HG02884 (cell line): ENCODE measurements around the gene NHERF1.

Experiments
- ATAC-seq: cut with Tn5 transposase; IDR thresholded peaks from one replicate; pipeline ENCODE4 v1.9.1; 2021; ENCODE audit warnings: mild to moderate bottlenecking, moderate library complexity; ENCODE audit not compliant: unreplicated experiment

The NHERF1 gene

DNA sequence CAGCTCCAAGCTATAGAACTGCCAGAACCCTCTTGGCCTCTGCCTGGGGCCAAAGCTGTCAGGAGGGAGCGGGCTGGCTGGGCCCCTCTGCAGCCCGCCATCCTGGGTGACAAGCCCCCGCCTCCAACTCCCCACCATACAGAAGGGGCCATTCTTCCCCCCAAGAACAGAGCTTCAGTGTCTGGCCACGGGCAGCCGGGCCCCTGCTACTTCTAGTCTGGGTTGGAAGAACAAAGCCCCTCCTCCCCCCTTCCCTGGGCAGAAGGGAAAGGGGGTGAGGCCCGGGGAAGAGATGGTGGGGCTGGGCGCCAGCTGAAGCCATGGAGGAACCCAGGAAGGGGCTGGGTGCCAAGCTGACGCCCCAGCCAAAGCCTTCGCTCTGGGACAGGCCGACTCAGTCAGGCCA lies 18.7 kb downstream of the NHERF1 start:
- ATAC-seq: no peak

GRCh38 chr17:74768069-74768762 lies 19.8 kb downstream of the NHERF1 start:
- no peak for ATAC-seq

- ATAC-seq: no peak
Measured at GRCh38 chr17:74768763-74769114, 20.3 kb downstream of the NHERF1 start.

- ATAC-seq: no peak
Measured at GRCh38 chr17:74769266-74769855, 20.9 kb downstream of the NHERF1 start.

GRCh38 chr17:74769856-74770497 lies 21.5 kb downstream of the NHERF1 start:
- ATAC-seq: no peak

DNA sequence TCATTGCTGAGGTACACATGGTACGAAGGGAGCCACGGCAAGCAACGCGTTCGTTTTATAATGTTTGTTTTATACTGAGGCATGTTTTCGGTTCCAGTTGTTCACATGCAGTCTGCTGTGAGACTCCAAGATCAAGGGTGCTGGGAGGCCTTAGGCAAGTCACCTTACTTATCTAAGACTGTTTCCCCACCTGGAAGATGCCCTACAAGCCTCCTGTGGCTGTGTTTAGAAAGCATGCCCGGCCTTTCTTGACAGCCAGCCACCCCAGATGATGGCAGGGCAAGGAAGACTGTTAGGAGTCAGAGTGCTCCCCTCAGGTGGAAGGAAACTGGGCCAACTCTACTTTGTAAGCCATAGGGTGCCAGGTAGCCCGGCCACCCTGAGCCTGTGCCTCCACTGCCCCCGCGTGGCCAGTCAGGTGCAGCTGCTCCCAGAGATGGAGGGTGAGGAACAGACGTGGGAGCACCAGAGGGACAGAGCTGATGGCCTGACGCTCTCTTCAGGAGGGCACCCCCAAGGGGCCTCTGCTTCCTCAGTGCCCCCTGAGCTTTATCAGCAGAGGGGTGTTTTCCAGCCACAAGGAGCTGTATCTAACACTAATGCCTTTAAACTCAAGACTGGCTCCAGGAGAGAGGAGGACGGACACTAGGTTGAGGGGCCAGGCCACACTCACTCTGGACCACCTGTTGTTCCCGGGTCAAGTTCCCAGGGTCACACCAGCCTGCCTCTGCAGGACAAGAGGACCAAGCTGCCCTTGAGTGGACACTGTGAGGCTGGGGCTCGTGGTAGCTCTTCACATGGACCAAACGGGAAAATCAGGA lies 22.3 kb downstream of the NHERF1 start:
- no peak for ATAC-seq

GRCh38 chr17:74771319-74771914 lies 23.0 kb downstream of the NHERF1 start:
- ATAC-seq: no peak

DNA sequence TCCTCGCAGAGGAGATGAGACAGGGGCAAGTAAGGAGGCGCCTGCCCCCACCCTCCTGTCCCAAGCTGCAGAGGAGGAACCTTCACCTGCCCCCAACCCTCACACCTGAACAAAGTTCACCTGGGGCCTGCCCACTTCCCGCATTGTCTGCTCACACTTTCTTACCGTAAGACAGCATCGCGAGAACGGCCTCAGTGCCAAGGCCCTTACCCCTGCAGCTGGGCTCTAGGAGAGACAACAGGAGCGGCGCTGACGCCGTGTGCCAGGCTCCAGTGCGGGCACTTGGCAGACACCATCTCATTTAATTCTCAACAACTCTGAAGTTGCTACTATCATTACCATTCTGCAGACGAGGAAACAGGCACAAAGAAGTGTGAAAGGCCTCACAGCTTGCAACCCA lies 23.6 kb downstream of the NHERF1 start:
- no peak for ATAC-seq

GRCh38 chr17:74773414-74773813 lies 25.0 kb downstream of the NHERF1 start:
- ATAC-seq: no peak

- ATAC-seq: no peak
Measured at GRCh38 chr17:74773871-74774286, 25.5 kb downstream of the NHERF1 start.

DNA sequence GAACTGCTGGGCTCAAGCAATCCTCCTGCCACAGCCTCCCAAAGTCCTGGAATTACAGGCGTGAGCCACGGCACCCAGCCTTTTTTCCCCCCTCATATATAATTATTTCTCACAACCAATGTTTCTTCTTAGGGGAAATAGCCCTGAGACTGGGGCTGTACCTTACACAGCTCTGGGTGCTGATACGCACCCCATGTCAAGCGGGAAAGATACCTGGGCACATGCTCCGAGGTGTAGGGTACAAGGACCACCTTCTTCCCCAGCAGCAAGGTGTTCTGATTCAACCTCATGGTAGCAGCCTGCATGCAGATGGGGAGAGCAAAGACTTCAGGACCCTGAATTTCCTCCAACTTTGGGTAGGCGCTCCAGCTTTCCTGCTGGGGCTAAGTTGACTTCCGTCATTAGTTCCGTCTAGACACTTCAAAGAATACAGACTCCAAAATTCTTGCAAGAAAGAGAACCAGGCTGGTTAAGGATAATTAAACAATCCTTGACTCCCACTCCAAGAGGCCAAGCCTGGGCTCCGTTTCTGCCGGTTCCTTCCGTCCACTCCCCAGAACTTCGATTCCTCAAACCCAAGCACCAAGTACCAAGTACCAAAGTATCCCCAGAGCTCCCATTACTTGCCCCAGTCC lies 27.1 kb downstream of the NHERF1 start:
- ATAC-seq: no peak

DNA sequence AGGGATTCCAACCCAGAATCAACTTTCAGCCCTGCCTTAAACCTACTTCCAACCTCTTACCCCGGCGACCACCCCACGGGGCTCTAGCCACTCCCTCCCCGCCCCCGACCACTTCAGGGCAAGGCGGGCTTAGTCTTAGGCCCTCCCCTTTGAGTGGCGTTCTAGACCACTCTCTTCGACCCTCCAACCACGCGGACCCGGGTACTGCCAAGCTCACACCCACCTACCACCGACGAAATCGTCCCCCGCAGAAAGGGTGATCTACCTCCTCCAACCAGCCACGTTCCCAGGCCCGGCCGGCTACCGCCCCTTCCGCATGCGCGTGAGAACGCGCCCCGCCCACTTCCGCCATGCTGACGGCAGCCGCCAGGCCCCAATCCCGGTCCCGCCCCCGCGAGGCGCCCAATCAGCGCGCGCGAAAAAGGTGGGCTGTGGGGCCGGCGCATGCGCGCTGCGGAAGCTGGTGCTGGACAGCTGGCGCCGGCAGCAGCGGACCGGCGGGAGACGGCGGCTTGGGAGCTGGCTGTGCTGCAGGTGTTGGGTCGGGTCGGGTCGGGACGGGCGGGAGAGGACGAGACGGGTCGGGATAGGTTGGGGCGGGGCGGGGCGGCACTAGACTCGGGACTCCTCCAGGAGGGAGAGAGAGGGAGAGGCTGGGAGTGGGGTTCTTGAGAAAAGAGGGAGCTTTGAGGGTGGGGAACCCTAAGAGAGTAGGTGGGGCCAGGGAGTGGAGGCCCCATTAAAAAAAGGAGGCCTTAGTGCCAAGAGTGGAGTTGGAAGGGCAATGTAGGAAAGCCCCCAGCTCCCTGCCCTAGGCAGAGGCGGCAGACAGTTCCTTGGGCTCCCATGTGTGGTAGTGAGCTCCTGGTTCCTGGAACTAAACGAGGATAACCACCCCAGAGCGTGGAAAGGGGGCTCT lies 27.9 kb downstream of the NHERF1 start, which contains the start of gene NAT9:
Gene NAT9 (minus strand): TSS at position 302 of the 919 bp plus-strand sequence. CDS start 647 bp downstream, outside the sequence.
- ATAC-seq: peak; percentile 70

- ATAC-seq: no peak
Measured at GRCh38 chr17:74776990-74777389, 28.6 kb downstream of the NHERF1 start.

DNA sequence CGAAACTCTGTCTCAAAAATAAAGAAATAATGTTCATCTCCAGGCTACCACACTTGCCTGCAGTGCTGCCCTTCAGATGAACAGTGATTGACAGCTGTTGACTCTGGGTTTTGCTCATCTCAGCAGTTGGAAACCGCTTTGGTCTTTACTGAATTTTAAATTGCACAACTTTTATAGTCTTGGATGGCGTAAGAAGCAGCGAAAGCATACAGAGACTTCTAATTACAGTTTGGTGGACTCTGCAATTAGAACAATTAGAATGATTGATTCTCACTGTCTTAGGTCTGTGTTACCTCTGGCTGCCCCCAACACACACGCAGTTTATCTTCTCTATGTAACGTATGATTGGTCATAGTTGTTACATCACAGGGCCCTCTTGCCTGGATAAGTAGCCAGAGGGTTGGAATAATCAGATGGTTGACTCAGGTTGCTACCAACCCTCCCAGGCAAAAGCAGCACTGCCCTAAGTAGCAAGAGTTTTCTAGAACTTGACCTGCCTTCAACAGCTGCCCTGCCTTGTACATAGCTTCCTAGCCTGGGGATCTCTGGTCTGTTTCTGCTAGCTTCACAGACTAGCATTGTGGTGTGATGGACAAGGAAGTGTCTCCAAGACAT lies 29.6 kb downstream of the NHERF1 start:
- no peak for ATAC-seq

DNA sequence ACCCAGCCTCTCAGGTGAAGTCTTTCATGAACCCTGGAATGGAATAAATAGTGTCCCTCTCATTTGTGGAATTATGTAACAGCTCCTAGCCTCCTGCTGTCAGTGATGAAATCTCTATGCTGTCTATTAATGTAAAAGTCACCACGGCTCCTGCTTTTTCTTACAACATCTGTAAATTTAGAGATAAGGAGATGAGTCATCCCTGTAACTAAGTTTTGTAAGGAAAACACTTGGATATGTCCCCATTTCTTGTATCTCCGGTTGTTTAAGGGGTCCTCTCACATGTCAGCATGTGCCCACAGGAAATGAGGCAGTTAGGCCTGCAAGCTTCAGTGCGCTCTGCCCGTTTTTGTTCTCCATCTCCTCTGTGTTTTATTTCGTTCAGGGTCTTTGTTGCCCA lies 30.5 kb downstream of the NHERF1 start:
- ATAC-seq: no peak

DNA sequence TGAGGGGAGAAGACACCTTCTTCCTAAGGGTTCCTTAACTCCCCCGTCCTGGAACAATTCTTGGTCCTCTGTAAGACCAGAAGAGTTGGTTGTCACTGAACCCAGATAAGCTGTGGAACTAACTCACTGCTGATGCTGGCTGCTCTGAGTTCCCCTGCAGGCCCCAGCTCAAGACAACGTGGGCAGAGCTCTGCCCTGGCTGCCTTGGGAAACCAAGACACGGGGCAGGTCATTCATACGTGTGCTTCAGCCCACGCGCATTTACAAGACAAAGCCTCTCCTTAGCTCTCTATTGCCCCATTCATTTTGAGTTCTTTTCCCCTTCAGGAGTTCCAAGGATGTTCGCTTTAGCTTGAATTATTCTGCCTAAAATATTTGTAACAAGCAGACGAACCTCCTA lies 31.1 kb downstream of the NHERF1 start:
- no peak for ATAC-seq

DNA sequence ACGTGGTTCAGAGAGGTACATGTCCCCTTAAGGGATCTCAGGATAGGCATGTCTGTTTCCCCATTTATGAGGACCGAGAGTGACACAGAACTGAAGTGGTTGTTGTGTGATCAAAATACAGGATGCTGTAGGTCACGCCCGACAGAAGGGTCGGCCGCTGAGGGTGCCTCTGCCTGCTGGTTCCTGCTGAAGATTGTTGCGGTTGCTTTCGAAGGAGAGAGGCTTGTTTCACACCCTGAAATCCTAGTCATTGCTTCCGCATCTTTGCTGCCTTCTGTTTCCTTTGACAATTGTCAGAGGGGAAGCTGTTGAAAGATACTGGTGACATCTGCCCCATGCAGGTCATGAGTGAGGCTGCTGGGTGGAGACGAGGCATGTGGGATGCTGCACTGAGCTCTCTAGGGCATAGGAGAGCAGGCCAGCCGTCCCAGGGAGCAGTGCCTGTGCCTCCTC lies 31.5 kb downstream of the NHERF1 start:
- peak; percentile 55 for ATAC-seq

GRCh38 chr17:74780443-74781238 lies 32.2 kb downstream of the NHERF1 start:
- ATAC-seq: no peak
